GM12878 (cell line): ENCODE measurements around the gene EPHA4. TPM values are rescaled to one million over a fixed set of nuclear protein-coding genes. Genes with fewer than 3 reads are reported as not detected.

Source experiments
- ATAC-seq: fragments of 200-7000 bp; cut with Tn5 transposase; 3 replicates; pipeline ENCODE4 v1.9.1; 2020; ENCODE audit warnings: mild to moderate bottlenecking, moderate library complexity
- BruUV-seq: library from RNA; stranded (reverse); fragments of 400-500 nt; replicated peaks from 2 replicates; lab custom pipeline; 2021; lab: Mats Ljungman, UMichigan
- CTCF ChIA-PET: fragments of 300-600 bp; sonication (Branson Sonifier 250); formaldehyde crosslinking; extraction: SDS; loops from one replicate; lab custom pipeline; 2021; ENCODE audit warnings: inconsistent platforms; lab: Yijun Ruan, JAX
- POLR2A ChIA-PET: fragments of 350-600 bp; formaldehyde crosslinking; extraction: SDS; loops from one replicate; lab custom pipeline; 2021; ENCODE audit warnings: inconsistent platforms; lab: Charles Lee
- RAD21 ChIA-PET: fragments of 300-600 bp; sonication (Branson Sonifier 250); formaldehyde crosslinking; loops from one replicate; lab custom pipeline; 2023; ENCODE audit warnings: antibody characterized with exemption; ENCODE audit not compliant: unreplicated experiment; lab: Charles Lee
- SMC1A ChIA-PET: fragments of 300-600 bp; sonication (Branson Sonifier 250); formaldehyde crosslinking; loops from one replicate; lab custom pipeline; 2023; ENCODE audit not compliant: unreplicated experiment, uncharacterized antibody; lab: Charles Lee
- DNase-seq: peaks from one replicate; pipeline ENCODE4 v3.0.0-alpha.2; 2011; ENCODE audit warnings: low read depth, low spot score
- FAIRE-seq: peaks from 3 replicates; lab custom pipeline; 2011; peaks lifted over from hg19 to GRCh38; lab: Jason Lieb, UNC
- H2AFZ ChIP-seq: 2 replicates; pipeline ENCODE4 v1.6.0; 2011; ENCODE audit warnings: low read depth, low read length, control low read depth; ENCODE audit not compliant: control insufficient read depth
- H3K27ac ChIP-seq: 2 replicates; pipeline ENCODE4 v1.5.1; 2011; ENCODE audit warnings: control low read depth; ENCODE audit not compliant: control insufficient read depth, insufficient read depth
- H3K27me3 ChIP-seq, 2 experiments: replicated peaks in 1 of 2; 2 replicates each; pipeline versions ENCODE4 v1.6.0 to v1.6.1; 2011; ENCODE audit warnings: low read length in 1 of 2; ENCODE audit not compliant: control insufficient read depth in 2 of 2, insufficient read depth in 2 of 2
- H3K36me3 ChIP-seq, 2 experiments: 2 replicates each; pipeline ENCODE4 v1.5.1; 2011; ENCODE audit warnings: low read length in 1 of 2; ENCODE audit not compliant: control insufficient read depth in 2 of 2, insufficient read depth in 2 of 2
- H3K4me1 ChIP-seq: 2 replicates; pipeline ENCODE4 v1.6.1; 2011; ENCODE audit warnings: mild to moderate bottlenecking, low read length, moderate library complexity, mixed read lengths; ENCODE audit not compliant: control insufficient read depth, insufficient read depth
- H3K4me2 ChIP-seq: 2 replicates; pipeline ENCODE4 v1.6.0; 2011; ENCODE audit warnings: control low read depth; ENCODE audit not compliant: control insufficient read depth, insufficient read depth
- H3K4me3 ChIP-seq: fragments of 200-600 bp; sonication (generic); 2 replicates; pipeline ENCODE4 v1.5.1; 2016
- H3K79me2 ChIP-seq: 2 replicates; pipeline ENCODE4 v1.6.0; 2011; ENCODE audit warnings: low read length; ENCODE audit not compliant: control insufficient read depth, insufficient read depth
- H3K9ac ChIP-seq: 2 replicates; pipeline ENCODE4 v1.8.0; 2011; ENCODE audit warnings: low read length, control low read depth, mixed read lengths; ENCODE audit not compliant: control insufficient read depth, insufficient read depth
- H3K9me3 ChIP-seq: replicated peaks from 3 replicates; pipeline ENCODE4 v1.5.1; 2011; ENCODE audit warnings: mild to moderate bottlenecking, low read length; ENCODE audit not compliant: control insufficient read depth, insufficient read depth
- H4K20me1 ChIP-seq: 2 replicates; pipeline ENCODE4 v1.6.0; 2011; ENCODE audit not compliant: control insufficient read depth, insufficient read depth
- CBX5 ChIP-seq: sonication (generic); IDR thresholded peaks from 2 replicates; pipeline ENCODE4 v1.6.1; 2016; ENCODE audit warnings: low read depth, moderate library complexity, mild to moderate bottlenecking, inconsistent platforms
- CEBPB ChIP-seq, 2 experiments: fragments of 150-350 bp in 1 of 2; IDR thresholded peaks; 2 replicates each; pipeline ENCODE4 v1.6.1; 2012 to 2014; ENCODE audit warnings: low read depth in 2 of 2, low read length in 2 of 2, borderline replicate concordance in 1 of 2, inconsistent platforms in 1 of 2
- DPF2 ChIP-seq: fragments of 450-650 bp; IDR thresholded peaks from 2 replicates; pipeline ENCODE4 v1.6.1; 2017; ENCODE audit warnings: mild to moderate bottlenecking
- IKZF1 ChIP-seq: fragments of 450-650 bp; conservative IDR thresholded peaks from 2 replicates; pipeline ENCODE4 v1.6.1; 2017; ENCODE audit warnings: antibody characterized with exemption, mild to moderate bottlenecking
- IKZF2 ChIP-seq, 2 experiments: fragments of 450-650 bp; IDR thresholded peaks; 2 replicates each; pipeline ENCODE4 v1.6.1; 2017; ENCODE audit warnings: mild to moderate bottlenecking in 2 of 2, moderate library complexity in 2 of 2
- JUNB ChIP-seq: IDR thresholded peaks from 2 replicates; pipeline ENCODE4 v1.6.1; 2016; ENCODE audit warnings: antibody characterized with exemption, mild to moderate bottlenecking
- MTA3 ChIP-seq: IDR thresholded peaks from 2 replicates; pipeline ENCODE4 v1.6.1; 2012; ENCODE audit warnings: low read length, inconsistent platforms, borderline replicate concordance
- NFXL1 ChIP-seq: fragments of 450-650 bp; IDR thresholded peaks from 2 replicates; pipeline ENCODE4 v1.6.1; 2017; ENCODE audit warnings: antibody characterized with exemption, mild to moderate bottlenecking, borderline replicate concordance
- NFYA ChIP-seq: IDR thresholded peaks from 2 replicates; pipeline ENCODE4 v1.6.1; 2011; ENCODE audit warnings: low read depth, mild to moderate bottlenecking, low read length, improper control_type of control experiment, borderline replicate concordance
- NR2C2 ChIP-seq: IDR thresholded peaks from 2 replicates; pipeline ENCODE4 v1.6.1; 2011; ENCODE audit warnings: borderline replicate concordance, low read depth; ENCODE audit not compliant: control insufficient read depth, insufficient read length
- PBX3 ChIP-seq: IDR thresholded peaks from 2 replicates; pipeline ENCODE4 v1.6.1; 2011; ENCODE audit warnings: mild to moderate bottlenecking, low read depth, low read length, moderate library complexity; ENCODE audit not compliant: insufficient replicate concordance
- RB1 ChIP-seq: fragments of 450-650 bp; formaldehyde crosslinking; IDR thresholded peaks from 2 replicates; pipeline ENCODE4 v1.6.1; 2017; ENCODE audit warnings: mild to moderate bottlenecking, borderline replicate concordance
- RCOR1 ChIP-seq: conservative IDR thresholded peaks from 2 replicates; pipeline ENCODE4 v1.6.1; 2012; ENCODE audit warnings: low read depth, low read length, improper control_type of control experiment
- RELA ChIP-seq: fragments of 450-650 bp; IDR thresholded peaks from 2 replicates; pipeline ENCODE4 v1.8.0; 2014; ENCODE audit warnings: borderline replicate concordance; ENCODE audit not compliant: partially characterized antibody
- SMAD5 ChIP-seq: IDR thresholded peaks from 2 replicates; pipeline ENCODE4 v1.6.1; 2016; ENCODE audit warnings: antibody characterized with exemption, low read depth
- SPI1 ChIP-seq: IDR thresholded peaks from 2 replicates; pipeline ENCODE4 v1.6.1; 2011; ENCODE audit warnings: low read depth, mild to moderate bottlenecking, low read length, moderate library complexity, borderline replicate concordance; ENCODE audit not compliant: insufficient read depth
- STAT3 ChIP-seq: IDR thresholded peaks from 2 replicates; pipeline ENCODE4 v1.6.1; 2011; ENCODE audit warnings: low read depth, low read length, improper control_type of control experiment
- TBL1XR1 ChIP-seq: IDR thresholded peaks from 2 replicates; pipeline ENCODE4 v1.6.1; 2012; ENCODE audit warnings: low read depth, low read length, improper control_type of control experiment
- WGBS: methylation state at CpG from one replicate; pipeline ENCODE4 v1.1.6; 2016; ENCODE audit warnings: low lambda C conversion rate; ENCODE audit not compliant: insufficient replicate concordance, insufficient coverage; ENCODE audit errors: missing lambda C conversion rate; 5-methylcytosine and 5-hydroxymethylcytosine counted together
- in situ Hi-C: fragments of 300-500 bp; cut with MboI; formaldehyde crosslinking; loops from 9 replicates; pipeline ENCODE4 v1.14.3; 2018; ENCODE audit warnings: mixed read lengths
- intact Hi-C: fragments of 100-400 bp; cut with micrococcal nuclease; formaldehyde crosslinking; loops from one replicate; pipeline ENCODE4 v1.14.2; 2022; ENCODE audit not compliant: unreplicated experiment
- polyA plus RNA-seq, 11 experiments: library from polyadenylated mRNA; depleted of rRNA in 4 of 11; unstranded in 6 of 11; stranded (reverse) in 5 of 11; fragments of >200 nt; fragmentation: Nextera tagmentation in 4 of 11; fragmentation: Illumina TruSeq in 1 of 11; extraction: Ambion mirVana in 4 of 11; extraction: Trizol in 1 of 11; gene quantifications; 1 replicate in 1 of 11; 2 replicates in 10 of 11; pipeline versions ENCODE4 v1.2.1 to v1.2.3, GENCODE V29; 2011 to 2016; ENCODE audit warnings: inconsistent platforms in 2 of 11, missing spikeins in 2 of 11, low read depth in 1 of 11
- total RNA-seq, 4 experiments: library from RNA; depleted of rRNA in 3 of 4; stranded (reverse); fragments of >200 nt in 3 of 4; fragmentation: Illumina TruSeq in 1 of 4; extraction: Trizol in 1 of 4; gene quantifications; 2 replicates each; pipeline versions ENCODE4 v1.2.1 to v1.2.3, GENCODE V29; 2013 to 2021

Gene EPHA4
- total and polyA plus RNA-seq, 10 of the 15 experiments (the other 5 are each of a cell fraction or from before 2014, with no cell fraction given) = 0.06 to 1.5 (median 0.33) TPM; not detected in 1

GRCh38 chr2:221463241-221463896 lies 108.7 kb downstream of the EPHA4 start:
- Histone ChIP-seq H3K9me3 (no peaks in the 10 kb centered on the region), H4K20me1 (no peaks in the 10 kb centered on the region), H3K36me3 (no peaks in the 10 kb centered on the region), H3K27me3 (no peaks in the 10 kb centered on the region; a peak in 1 of 4 replicates), H3K4me1 (peaks cover 5% of the 10 kb centered on the region; the same call in 1 of the 2 replicates), H3K4me2 (peak overlapping the region; percentile 13; the same call in 1 of the 2 replicates), H3K9ac (no peak overlapping the region), H3K4me3 (no peak overlapping the region), H3K27ac (no peak overlapping the region), H3K79me2 (no peaks in the 10 kb centered on the region), H2AFZ (no peak overlapping the region)
- in situ Hi-C loops = no loop called here
- BruUV-seq = no TSS peak
- ChIA-PET SMC1A (interaction anchor here (1.7 kb wide), 1 partner anchor 13 kb away, joined by 4 read pairs; no protein-coding TSS in a partner anchor), CTCF (no interaction called here), RAD21 (no interaction called here), POLR2A (no interaction called here)
- 0% methylated on average over 3 of the region's 3 CpGs for WGBS
- peak; percentile 44 to 51; a peak in 2 of 4 replicates for TF ChIP-seq IKZF2 (IDR thresholded peaks at IDR 0.05)
- TF ChIP-seq SPI1 = no peak
- DNase-seq (no peak), ATAC-seq (peak; percentile 70), FAIRE-seq (no peak)
- intact Hi-C loops = no loop called here

GRCh38 chr2:221461901-221462300 lies 110.2 kb downstream of the EPHA4 start:
- Histone ChIP-seq H3K9ac (no peak overlapping the region), H3K79me2 (no peaks in the 10 kb centered on the region), H3K4me1 (peaks cover 5% of the 10 kb centered on the region; the same call in 1 of the 2 replicates), H3K9me3 (no peaks in the 10 kb centered on the region), H3K4me3 (no peak overlapping the region), H3K36me3 (no peaks in the 10 kb centered on the region), H3K27me3 (no peaks in the 10 kb centered on the region; a peak in 1 of 4 replicates), H2AFZ (no peak overlapping the region), H4K20me1 (no peaks in the 10 kb centered on the region), H3K27ac (no peak overlapping the region), H3K4me2 (no peak overlapping the region)
- no peak for DNase-seq
- no peak for FAIRE-seq
- SMC1A ChIA-PET = no interaction called here
- POLR2A ChIA-PET = no interaction called here
- CTCF ChIA-PET = no interaction called here
- intact Hi-C loops = no loop called here
- ATAC-seq = no peak
- BruUV-seq = no TSS peak
- no peak for TF ChIP-seq CEBPB (IDR thresholded peaks at IDR 0.05; ENCODE audit: borderline replicate concordance in 1 of 2, low read depth in 2 of 2, low read length in 2 of 2)
- no peak for TF ChIP-seq TBL1XR1
- no peak for TF ChIP-seq RB1
- TF ChIP-seq PBX3 = no peak
- no peak for TF ChIP-seq NFYA
- TF ChIP-seq DPF2 = no peak
- no peak for TF ChIP-seq NFXL1
- no peak for TF ChIP-seq RELA
- TF ChIP-seq MTA3 = no peak
- no peak for TF ChIP-seq IKZF1
- TF ChIP-seq JUNB = no peak
- no peak for TF ChIP-seq SMAD5
- no peak for TF ChIP-seq CBX5
- no peak for TF ChIP-seq STAT3
- no peak for TF ChIP-seq RCOR1
- no peak for TF ChIP-seq NR2C2
- WGBS = 0% methylated on average over 1 of the region's 1 CpG
- in situ Hi-C loops = no loop called here
- RAD21 ChIA-PET = no interaction called here
